Smooth muscle cell of the brain vasculature (primary cell): ENCODE data around the gene PDIA2.

Source experiments
- DNase-seq: peaks from one replicate; pipeline ENCODE4 v3.0.0-alpha.2; 2012; ENCODE audit warnings: low read depth, low spot score

PDIA2 gene

GRCh38 chr16:296806-297510 lies 14.0 kb downstream of the PDIA2 start:
- no peak for DNase-seq

DNA sequence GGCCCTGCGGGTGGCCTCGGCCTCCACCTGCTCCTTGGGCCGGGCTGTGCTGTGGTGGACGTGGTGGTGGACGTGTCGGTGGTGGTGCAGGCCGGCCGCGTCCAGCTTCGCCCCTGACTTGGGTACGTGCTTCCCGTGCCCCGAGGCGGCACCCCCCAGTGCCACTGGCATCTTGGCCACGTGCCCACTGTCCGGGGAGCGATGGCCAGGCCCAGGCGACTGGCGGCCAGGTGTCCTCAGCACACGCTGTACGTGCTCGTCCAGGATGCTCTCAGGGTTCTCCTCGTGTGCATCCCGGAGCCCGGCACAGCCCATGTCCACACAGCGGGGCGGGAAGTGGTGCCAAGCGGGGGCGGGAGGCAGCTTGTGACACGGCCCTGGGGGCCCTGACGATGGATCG lies 14.9 kb downstream of the PDIA2 start:
- no peak for DNase-seq

GRCh38 chr16:301235-301634 lies 18.3 kb downstream of the PDIA2 start:
- DNase-seq: no peak

GRCh38 chr16:301950-302349 lies 19.0 kb downstream of the PDIA2 start:
- DNase-seq: no peak

DNA sequence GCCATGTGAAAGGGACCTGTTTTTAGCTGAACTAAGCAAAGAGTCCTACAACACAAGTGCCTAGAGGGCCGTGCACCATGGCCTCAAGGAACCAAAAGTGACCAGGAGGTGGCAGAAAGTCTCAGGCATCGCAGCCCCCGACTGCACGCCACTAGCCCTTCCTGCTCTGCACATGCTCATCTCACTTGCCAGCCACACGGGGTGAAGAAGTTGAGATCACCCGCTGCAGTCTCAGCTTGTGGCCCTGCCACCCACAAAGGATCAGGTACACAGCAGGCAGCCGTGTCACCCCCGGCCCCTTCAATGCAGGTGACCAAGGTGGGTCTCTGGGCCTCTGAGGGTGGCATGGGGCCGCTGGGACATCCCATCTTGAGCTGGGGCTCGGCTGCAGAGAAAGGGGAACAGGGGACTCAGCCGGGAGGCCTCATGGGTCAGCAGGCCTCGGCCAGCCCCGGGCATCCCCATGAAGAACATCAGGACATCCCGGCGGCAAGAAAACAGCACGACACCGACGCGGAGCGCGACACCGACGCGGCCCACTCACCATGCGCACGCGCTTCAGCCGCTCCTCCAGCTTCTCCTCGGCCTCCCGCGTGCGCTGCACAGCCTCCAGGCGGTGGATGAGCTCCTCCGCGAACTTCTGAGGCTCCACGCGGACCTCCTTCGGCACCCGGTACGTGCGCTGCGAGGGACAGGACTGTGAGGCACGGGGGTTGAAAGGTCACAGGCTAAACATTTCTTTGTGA lies 21.0 kb downstream of the PDIA2 start:
- no peak for DNase-seq

DNA sequence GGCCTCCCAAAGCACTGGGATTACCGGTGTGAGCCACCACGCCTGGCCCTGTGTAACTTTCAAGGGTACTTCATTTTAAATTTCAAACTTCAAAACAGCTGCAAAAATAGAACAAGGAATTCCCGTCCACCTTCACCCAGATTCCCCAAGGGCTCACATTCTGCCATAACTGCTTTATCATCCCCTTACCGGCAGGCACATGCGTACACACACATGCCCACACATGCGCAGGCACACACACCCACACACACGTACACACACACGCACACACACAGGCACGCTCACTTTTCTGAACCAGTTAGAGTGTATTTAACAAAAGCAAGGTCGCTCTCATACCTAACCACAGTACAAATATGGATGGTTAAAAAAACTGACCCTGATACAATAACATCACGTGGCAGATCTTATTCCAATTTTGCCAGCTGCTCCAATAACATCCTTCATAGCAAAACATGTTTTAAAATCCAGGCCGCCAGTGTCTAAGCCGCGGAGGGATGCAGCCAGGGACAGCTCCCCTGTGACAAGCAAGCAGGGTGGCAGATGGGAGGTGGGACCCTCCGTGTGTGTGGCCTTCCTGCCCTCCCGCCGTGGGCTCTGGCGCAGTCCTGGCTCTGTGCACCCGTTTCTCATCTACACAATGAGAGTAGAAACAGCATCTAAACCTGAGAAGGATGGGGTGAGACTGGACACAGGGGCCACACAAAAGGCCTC lies 23.1 kb downstream of the PDIA2 start:
- DNase-seq: no peak

DNA sequence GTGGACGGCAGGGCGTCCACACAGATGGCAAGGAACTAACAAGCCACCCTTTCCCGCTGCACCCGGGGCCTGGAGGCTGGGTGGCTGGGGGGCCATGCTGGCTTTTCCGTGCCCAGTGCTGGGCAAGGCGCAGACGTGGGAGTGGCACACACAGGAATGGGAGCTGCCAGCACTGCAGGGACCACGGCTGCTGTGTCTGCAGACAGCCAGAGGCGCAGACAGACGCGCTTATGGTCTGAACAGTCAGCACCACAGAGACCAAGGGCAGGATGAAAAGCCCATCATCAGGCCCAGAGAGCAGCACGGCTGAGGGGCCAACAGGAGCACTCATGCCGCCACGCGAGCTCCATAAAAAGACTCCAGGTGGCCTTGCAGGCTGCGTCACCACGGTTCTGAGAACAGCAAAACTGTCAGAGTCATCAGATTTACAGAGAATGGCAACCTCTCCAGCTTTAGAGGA lies 24.0 kb downstream of the PDIA2 start:
- DNase-seq: no peak

DNA sequence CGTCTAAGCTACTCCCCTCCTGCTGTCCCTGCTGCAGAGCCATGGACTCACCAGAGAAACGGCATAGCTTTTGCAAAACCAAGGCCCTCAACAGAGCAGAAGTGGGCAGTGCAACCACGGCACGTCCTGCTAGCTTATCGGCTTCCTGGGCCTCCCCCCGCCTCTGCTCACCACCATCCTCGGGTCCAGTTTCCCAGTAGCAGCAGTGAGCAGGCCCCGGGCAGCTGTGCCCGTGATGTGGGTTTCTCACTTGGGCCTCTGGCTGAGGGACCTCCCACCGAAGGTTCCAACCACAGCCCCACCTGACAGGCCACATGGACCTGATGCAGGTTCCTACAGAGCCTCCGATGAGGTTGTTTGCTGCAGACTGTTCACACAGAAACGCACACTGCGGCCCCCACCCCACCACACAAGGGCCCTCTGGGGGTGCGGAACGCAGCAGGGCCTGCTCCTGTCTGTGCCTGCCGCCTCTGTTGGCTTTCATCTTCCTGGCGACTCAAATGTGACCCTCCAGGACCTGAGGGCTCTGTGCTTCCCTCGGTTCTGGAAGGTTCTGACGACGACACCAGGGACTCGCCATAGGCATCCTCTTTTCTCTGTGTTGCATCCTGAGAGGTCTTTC lies 24.8 kb downstream of the PDIA2 start:
- no peak for DNase-seq

GRCh38 chr16:309476-309875 lies 26.5 kb downstream of the PDIA2 start:
- DNase-seq: no peak

DNA sequence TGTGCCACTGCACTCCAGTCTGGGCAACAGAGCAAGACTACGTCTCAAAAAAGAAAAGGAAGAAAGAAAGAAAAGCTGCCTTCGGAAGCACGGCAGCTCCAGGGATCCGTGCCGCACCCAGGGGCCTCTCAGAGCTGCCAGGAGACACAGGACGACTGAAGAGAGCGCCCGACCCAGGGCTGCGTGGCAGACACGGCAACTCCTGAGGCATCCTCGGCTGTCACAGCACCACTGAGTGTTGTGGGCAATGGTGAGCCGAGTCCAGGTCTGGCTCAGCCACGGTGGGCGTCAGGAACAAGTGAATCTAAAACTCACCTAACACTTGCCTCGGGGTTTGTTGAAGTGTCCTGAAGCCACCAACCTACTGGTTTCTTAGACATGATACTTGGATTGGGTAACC lies 28.8 kb downstream of the PDIA2 start:
- DNase-seq: no peak

DNA sequence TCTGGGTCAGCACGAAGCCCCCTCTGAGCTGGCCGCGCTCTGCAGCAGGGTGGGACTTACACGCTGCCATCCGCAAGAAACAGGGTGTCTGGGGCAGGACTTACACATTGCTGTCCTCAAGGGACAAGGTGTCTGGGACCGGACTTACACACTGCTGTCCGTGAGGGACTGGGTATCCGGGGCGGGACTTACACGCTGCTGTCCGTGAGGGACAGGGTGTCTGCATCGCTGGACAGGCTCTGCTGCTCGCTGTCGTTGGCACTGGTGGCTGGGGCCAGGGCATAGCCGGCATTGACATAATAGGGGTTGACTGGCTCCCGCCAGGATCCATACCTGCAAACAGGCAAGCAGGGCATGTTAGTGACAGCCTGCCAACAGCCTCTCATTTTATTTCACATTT lies 31.4 kb downstream of the PDIA2 start:
- no peak for DNase-seq

DNA sequence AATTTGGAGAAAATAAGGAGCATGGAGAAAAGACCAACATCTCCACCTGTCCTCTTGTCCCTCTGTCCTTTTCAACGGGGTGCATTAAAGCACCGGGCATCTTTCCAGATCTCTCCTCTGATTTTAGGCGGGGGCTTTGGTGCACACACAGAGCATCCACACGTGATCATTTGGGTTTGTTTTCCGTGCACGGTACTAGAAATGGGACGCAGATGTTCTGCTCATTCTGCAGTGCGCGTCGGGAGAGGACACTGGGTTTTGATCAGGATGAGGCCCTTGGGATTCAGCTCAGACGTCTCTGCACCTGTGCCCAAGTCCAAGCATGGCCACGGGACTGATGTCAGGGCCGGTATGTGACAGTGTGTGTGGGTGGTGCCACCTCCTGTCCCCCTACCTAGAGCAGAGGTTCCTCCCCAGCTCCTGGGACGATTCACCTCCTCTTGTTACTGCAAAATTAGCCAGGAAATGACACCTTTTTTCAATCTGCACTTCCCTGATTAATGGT lies 31.9 kb downstream of the PDIA2 start:
- no peak for DNase-seq

DNA sequence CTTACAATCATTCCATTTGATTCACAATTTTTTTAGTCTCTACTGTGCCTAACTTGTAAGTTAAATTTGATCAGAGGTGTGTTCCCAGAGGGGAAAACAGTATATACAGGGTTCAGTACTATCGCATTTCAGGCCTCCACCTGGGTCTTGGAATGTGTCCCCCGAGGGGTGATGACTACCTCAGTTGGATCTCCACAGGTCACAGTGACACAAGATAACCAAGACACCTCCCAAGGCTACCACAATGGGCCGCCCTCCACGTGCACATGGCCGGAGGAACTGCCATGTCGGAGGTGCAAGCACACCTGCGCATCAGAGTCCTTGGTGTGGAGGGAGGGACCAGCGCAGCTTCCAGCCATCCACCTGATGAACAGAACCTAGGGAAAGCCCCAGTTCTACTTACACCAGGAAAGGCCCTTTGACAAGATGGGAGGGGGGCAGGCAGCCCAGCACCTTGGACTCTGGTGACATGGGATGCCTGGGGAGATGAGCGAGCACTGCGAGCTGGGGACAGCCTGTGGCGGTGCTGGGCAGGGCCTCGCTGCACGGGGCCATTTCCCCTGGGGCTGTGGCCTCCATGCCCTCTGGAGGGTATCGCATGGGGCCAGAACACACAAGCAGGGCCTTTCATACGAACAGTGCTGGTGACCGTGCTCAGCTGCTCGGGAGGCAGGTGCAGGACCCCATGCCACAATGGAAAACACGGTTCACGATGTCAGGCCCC lies 33.9 kb downstream of the PDIA2 start:
- DNase-seq: no peak

DNA sequence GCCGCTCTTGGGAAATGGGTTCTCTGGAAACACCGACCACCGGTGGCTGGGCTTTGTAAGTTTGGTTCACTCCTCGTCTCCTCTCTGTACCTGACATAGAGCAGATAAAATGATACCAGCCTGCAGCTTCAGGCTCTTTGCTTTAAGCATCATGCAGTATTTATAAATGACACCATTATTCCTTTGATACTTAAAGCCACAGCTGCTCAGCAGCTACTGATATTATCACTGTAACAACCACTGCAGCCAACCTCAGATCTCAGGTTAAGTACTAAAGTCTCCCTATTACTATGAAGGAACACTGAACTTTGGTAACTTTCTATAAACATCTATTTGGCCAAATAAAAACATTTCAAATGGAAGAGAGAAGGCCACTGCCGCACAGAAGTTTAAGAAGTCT lies 34.6 kb downstream of the PDIA2 start:
- DNase-seq: no peak

- no peak for DNase-seq
Measured at GRCh38 chr16:318628-319027, 35.7 kb downstream of the PDIA2 start.

GRCh38 chr16:320206-320605 lies 37.2 kb downstream of the PDIA2 start:
- DNase-seq: no peak

DNA sequence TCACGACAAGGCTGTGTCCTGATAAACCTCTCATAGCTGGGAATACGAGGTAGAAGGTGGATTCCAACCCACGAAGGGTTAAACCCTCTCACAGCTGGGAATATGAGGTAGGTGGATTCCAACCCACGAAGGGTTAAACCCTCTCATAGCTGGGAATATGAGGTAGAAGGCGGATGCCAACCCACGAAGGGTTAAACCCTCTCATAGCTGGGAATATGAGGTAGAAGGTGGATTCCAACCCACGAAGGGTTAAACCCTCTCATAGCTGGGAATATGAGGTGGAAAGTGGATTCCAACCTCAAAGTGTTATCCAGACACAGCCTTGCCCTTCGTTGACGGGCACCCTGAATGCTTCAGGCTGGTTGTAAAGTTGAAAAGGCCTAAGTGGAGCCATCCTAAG lies 38.6 kb downstream of the PDIA2 start:
- DNase-seq: no peak

DNA sequence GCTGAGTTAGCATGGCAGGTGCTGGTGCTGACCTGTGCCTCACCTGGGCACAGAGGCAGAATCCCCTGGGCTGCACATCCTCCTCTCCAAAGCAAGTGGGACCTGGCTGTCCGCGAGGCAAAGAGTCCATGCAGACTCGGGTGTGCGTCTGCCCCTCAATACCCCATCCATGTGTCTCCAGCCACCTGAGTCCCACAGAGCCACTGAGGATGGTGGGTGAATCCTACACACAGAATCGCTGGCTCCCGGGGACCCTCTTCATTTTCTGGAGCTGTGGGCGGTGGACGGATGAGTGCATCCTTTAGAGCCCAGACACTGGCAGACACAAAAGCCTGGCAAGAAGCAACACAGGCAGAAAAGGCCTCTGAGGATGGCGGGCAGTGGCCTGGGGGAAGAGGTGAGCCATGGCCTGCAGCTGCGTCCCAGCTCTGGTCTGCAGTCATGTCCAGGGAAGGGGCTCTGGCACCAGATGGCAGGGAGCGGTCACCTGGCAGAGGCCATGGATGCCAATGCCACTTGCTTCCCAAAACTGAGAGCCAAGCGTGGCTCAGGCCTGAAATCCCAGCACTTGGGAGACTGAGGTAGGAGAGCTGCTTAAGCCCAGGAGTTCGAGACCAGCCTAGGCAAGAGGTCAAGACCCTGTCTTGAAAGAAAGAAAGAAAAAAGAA lies 39.6 kb downstream of the PDIA2 start:
- DNase-seq: no peak

- no peak for DNase-seq
Measured at GRCh38 chr16:324201-324450, 41.2 kb downstream of the PDIA2 start.

GRCh38 chr16:324451-325334 lies 41.7 kb downstream of the PDIA2 start:
- DNase-seq: no peak
